Activated CD8-positive, alpha-beta memory T cell treated with anti-CD3 and anti-CD28 coated beads, Interleukin-2, amount 50 U/mL, for 24 hours (primary cell): ENCODE measurements around the gene MAGEA2.
"Not testable (repeated sequence)": the region's sequence is repeated elsewhere in the genome, so short reads cannot be mapped to it uniquely, and the experiment has no call there.

Source experiments
- DNase-seq: peaks from one replicate; pipeline ENCODE4 v3.0.0-alpha.2; 2020; ENCODE audit errors: extremely low read depth

MAGEA2 gene

GRCh38 chrX:152706500-152706899 lies 47.1 kb downstream of the MAGEA2 start:
- DNase-seq = not testable (repeated sequence)

GRCh38 chrX:152700390-152700789 lies 53.3 kb downstream of the MAGEA2 start:
- DNase-seq = not testable (repeated sequence)
